ENCODE data around the gene HYPK. TPM values are rescaled to one million over a fixed set of nuclear protein-coding genes. Genes with fewer than 3 reads are reported as not detected.
A peak's percentile ranks its signal among the peaks of the same experiment; 100 is the strongest.

Gene HYPK
- 15.6 and 28.0 TPM in 2 replicates for total RNA-seq

- no peak for DNase-seq (ENCODE audit: low read depth)
- H3K4me3 ChIP-seq (ENCODE audit: low read depth, low read length), result peak within 1 kb of the TSS; percentile 70
- no peak for TF ChIP-seq CTCF (conservative IDR thresholded peaks at IDR 0.05; ENCODE audit: low read depth, low read length)
Observed at GRCh38 chr15:43800286-43801141, at the start of gene HYPK. Gene HYPK (plus strand): TSS chr15:43800599. CDS start chr15:43800623, 24 bp downstream.

- H3K4me3 ChIP-seq (ENCODE audit: low read depth, low read length), result no peak overlapping the region
- TF ChIP-seq CTCF (conservative IDR thresholded peaks at IDR 0.05; ENCODE audit: low read depth, low read length), result no peak
- DNase-seq (ENCODE audit: low read depth), result no peak
Observed at GRCh38 chr15:43751885-43752284, 48.5 kb upstream of the HYPK start.

- H3K4me3 ChIP-seq (ENCODE audit: low read depth, low read length), result no peak overlapping the region
- TF ChIP-seq CTCF (conservative IDR thresholded peaks at IDR 0.05; ENCODE audit: low read depth, low read length), result no peak
- no peak for DNase-seq (ENCODE audit: low read depth)
Observed at GRCh38 chr15:43762824-43763223, 37.6 kb upstream of the HYPK start.

GRCh38 chr15:43763819-43764446 is 36.5 kb upstream of the HYPK start:
- no peak for TF ChIP-seq CTCF (conservative IDR thresholded peaks at IDR 0.05; ENCODE audit: low read depth, low read length)
- DNase-seq (ENCODE audit: low read depth), result no peak
- H3K4me3 ChIP-seq (ENCODE audit: low read depth, low read length), result no peak overlapping the region

GRCh38 chr15:43769584-43770228 is 30.7 kb upstream of the HYPK start:
- no peak for DNase-seq (ENCODE audit: low read depth)
- no peak overlapping the region for H3K4me3 ChIP-seq (ENCODE audit: low read depth, low read length)
- TF ChIP-seq CTCF (conservative IDR thresholded peaks at IDR 0.05; ENCODE audit: low read depth, low read length), result peak; percentile 86

- no peak for TF ChIP-seq CTCF (conservative IDR thresholded peaks at IDR 0.05; ENCODE audit: low read depth, low read length)
- no peak for DNase-seq (ENCODE audit: low read depth)
Observed at GRCh38 chr15:43771816-43772215, 28.6 kb upstream of the HYPK start.

More at GRCh38 chr15:43771816-43772215, 28.6 kb upstream of the HYPK start:
- H3K4me3 ChIP-seq (ENCODE audit: low read depth, low read length), result no peak overlapping the region

All from epithelial cell of proximal tubule (primary cell).